Measurements from ENCODE around the gene IL15RA. TPM values are rescaled to one million over a fixed set of nuclear protein-coding genes. Genes with fewer than 3 reads are reported as not detected.

Gene IL15RA
- total RNA-seq, 4 donors from 2014 or later: 17.7 to 21.9 (median 20.6) TPM

- Histone ChIP-seq H3K4me3 (no peak overlapping the region), H3K36me3 (no peaks in the 10 kb centered on the region), H3K9me3 (no peaks in the 10 kb centered on the region), H3K27me3 (peaks cover 5% of the 10 kb centered on the region), H3K4me1 (no peaks in the 10 kb centered on the region), H3K27ac (no peak overlapping the region)
- ATAC-seq: peak; percentile 35
- WGBS, 2 donors (ENCODE audit: low coverage in 1 of 2): 37 to 44% methylated on average over 6 of the region's 9 CpGs
- TF ChIP-seq POLR2A (IDR thresholded peaks at IDR 0.05) (no peak), CTCF (IDR thresholded peaks at IDR 0.05) (no peak), POLR2AphosphoS5 (IDR thresholded peaks at IDR 0.05) (no peak), EP300 (IDR thresholded peaks at IDR 0.05) (no peak)
These were observed 43.5 kb upstream of the IL15RA start for GRCh38 chr10:6020826-6021225.

GRCh38 chr10:6019796-6020195 lies 42.5 kb upstream of the IL15RA start:
- Histone ChIP-seq H3K27me3 (peaks cover 5% of the 10 kb centered on the region), H3K36me3 (no peaks in the 10 kb centered on the region), H3K9me3 (no peaks in the 10 kb centered on the region), H3K27ac (no peak overlapping the region), H3K4me1 (no peaks in the 10 kb centered on the region), H3K4me3 (no peak overlapping the region)
- no CpG with 5 or more reads among the region's 12 CpGs for WGBS, 2 donors (ENCODE audit: low coverage in 1 of 2)
- TF ChIP-seq POLR2AphosphoS5 (IDR thresholded peaks at IDR 0.05) (no peak), CTCF (IDR thresholded peaks at IDR 0.05) (no peak), POLR2A (IDR thresholded peaks at IDR 0.05) (no peak), EP300 (IDR thresholded peaks at IDR 0.05) (no peak)
- ATAC-seq: no peak

GRCh38 chr10:6019010-6019782 lies 41.9 kb upstream of the IL15RA start:
- Histone ChIP-seq H3K36me3 (no peaks in the 10 kb centered on the region), H3K27me3 (peaks cover 5% of the 10 kb centered on the region), H3K27ac (peak overlapping the region in 2 of 4 donors; percentile 51 to 60), H3K4me1 (no peaks in the 10 kb centered on the region), H3K4me3 (no peak overlapping the region), H3K9me3 (no peaks in the 10 kb centered on the region)
- ATAC-seq: no peak
- WGBS, 2 donors (ENCODE audit: low coverage in 1 of 2): 78 to 92% methylated on average over 5 of the region's 6 CpGs
- TF ChIP-seq EP300 (IDR thresholded peaks at IDR 0.05) (no peak), POLR2A (IDR thresholded peaks at IDR 0.05) (no peak), POLR2AphosphoS5 (IDR thresholded peaks at IDR 0.05) (no peak), CTCF (IDR thresholded peaks at IDR 0.05) (no peak)

- TF ChIP-seq EP300 (IDR thresholded peaks at IDR 0.05): no peak
- TF ChIP-seq POLR2AphosphoS5 (IDR thresholded peaks at IDR 0.05): peak; percentile 32
- Histone ChIP-seq H3K4me3 (no peak overlapping the region), H3K27ac (peak overlapping the region in 3 of 4 donors; percentile 48 to 60 (median 51)), H3K36me3 (no peaks in the 10 kb centered on the region), H3K27me3 (peaks cover 5% of the 10 kb centered on the region), H3K4me1 (no peaks in the 10 kb centered on the region), H3K9me3 (no peaks in the 10 kb centered on the region)
- WGBS, 2 donors (ENCODE audit: low coverage in 1 of 2): 46 to 75% methylated on average over 2 to 4 of the region's 5 CpGs
- peak; percentile 58 for ATAC-seq
These were observed 41.1 kb upstream of the IL15RA start for GRCh38 chr10:6018422-6018821.

- no peak overlapping the region for H3K4me3 ChIP-seq
- H3K27me3 ChIP-seq: peaks cover 5% of the 10 kb centered on the region
- no peaks in the 10 kb centered on the region for H3K36me3 ChIP-seq
- H3K9me3 ChIP-seq: no peaks in the 10 kb centered on the region
- H3K4me1 ChIP-seq: no peaks in the 10 kb centered on the region
- no peak for TF ChIP-seq EP300 (IDR thresholded peaks at IDR 0.05)
- no peak for TF ChIP-seq POLR2AphosphoS5 (IDR thresholded peaks at IDR 0.05)
- no peak for TF ChIP-seq CTCF (IDR thresholded peaks at IDR 0.05)
- no peak for TF ChIP-seq POLR2A (IDR thresholded peaks at IDR 0.05)
- no peak for ATAC-seq
- H3K27ac ChIP-seq: peak overlapping the region in 3 of 4 donors; percentile 48 to 60 (median 51)
- WGBS, 2 donors (ENCODE audit: low coverage in 1 of 2): no CpG with 5 or more reads among the region's 8 CpGs
These were observed 40.5 kb upstream of the IL15RA start for GRCh38 chr10:6017781-6018354.

Measured in gastroesophageal sphincter (tissue), 4 donors.